Neural progenitor cell (in vitro differentiated cells): Measurements from ENCODE around the gene POLR3C. TPM values are rescaled to one million over a fixed set of nuclear protein-coding genes. Genes with fewer than 3 reads are reported as not detected.

ENCODE experiments used
- DNase-seq: peaks from one replicate; pipeline ENCODE4 v3.0.0-alpha.2; 2016; ENCODE audit warnings: low spot score
- H2AFZ ChIP-seq: fragments of 200-600 bp; sonication (generic); replicated peaks from 2 replicates; pipeline ENCODE4 v1.6.1; 2016; ENCODE audit warnings: antibody characterized with exemption
- H3F3A ChIP-seq: fragments of 200-600 bp; sonication (generic); 2 replicates; pipeline ENCODE4 v1.6.1; 2016; ENCODE audit warnings: antibody characterized with exemption, low read depth
- H3K27ac ChIP-seq: fragments of 200-600 bp; sonication (generic); 2 replicates; pipeline ENCODE4 v1.5.1; 2016; ENCODE audit warnings: mild to moderate bottlenecking
- H3K27me3 ChIP-seq: fragments of 200-600 bp; sonication (generic); 2 replicates; pipeline ENCODE4 v1.6.1; 2016; ENCODE audit warnings: mild to moderate bottlenecking, moderate library complexity
- H3K36me3 ChIP-seq: fragments of 200-600 bp; sonication (generic); 2 replicates; pipeline ENCODE4 v1.5.1; 2016
- H3K4me1 ChIP-seq: fragments of 200-600 bp; sonication (generic); 2 replicates; pipeline ENCODE4 v1.6.1; 2016; ENCODE audit warnings: mixed run types
- H3K4me2 ChIP-seq: fragments of 200-600 bp; sonication (generic); 2 replicates; pipeline ENCODE4 v1.6.1; 2016
- H3K4me3 ChIP-seq: fragments of 200-600 bp; sonication (generic); 2 replicates; pipeline ENCODE4 v1.5.1; 2016
- H3K79me2 ChIP-seq: fragments of 200-600 bp; sonication (generic); 2 replicates; pipeline ENCODE4 v1.6.1; 2016; ENCODE audit warnings: low read depth
- H3K9ac ChIP-seq: fragments of 200-600 bp; sonication (generic); 2 replicates; pipeline ENCODE4 v1.6.1; 2016
- H3K9me3 ChIP-seq: fragments of 200-600 bp; sonication (generic); 2 replicates; pipeline ENCODE4 v1.5.1; 2016; ENCODE audit warnings: low read depth
- H4K20me1 ChIP-seq: fragments of 200-600 bp; sonication (generic); 2 replicates; pipeline ENCODE4 v1.6.1; 2016; ENCODE audit warnings: low read depth
- H3K27ac Mint-ChIP-seq: 3 replicates; pipeline ENCODE4 v1.8.0; 2021; ENCODE audit warnings: mixed read lengths
- H3K27me3 Mint-ChIP-seq: 2 replicates; pipeline ENCODE4 v1.8.0; 2022; ENCODE audit warnings: low read depth, mild to moderate bottlenecking, inconsistent platforms, moderate library complexity, mixed read lengths; ENCODE audit not compliant: insufficient read depth
- H3K36me3 Mint-ChIP-seq: 3 replicates; pipeline ENCODE4 v1.8.0; 2021; ENCODE audit warnings: mixed read lengths
- H3K4me1 Mint-ChIP-seq: 3 replicates; pipeline ENCODE4 v1.8.0; 2021; ENCODE audit warnings: mixed read lengths
- H3K4me3 Mint-ChIP-seq: 3 replicates; pipeline ENCODE4 v1.8.0; 2021; ENCODE audit warnings: mild to moderate bottlenecking, moderate library complexity, mixed read lengths
- H3K9me3 Mint-ChIP-seq: 3 replicates; pipeline ENCODE4 v1.8.0; 2020; ENCODE audit warnings: mixed read lengths
- CTCF ChIP-seq: fragments of 200-600 bp; sonication (generic); IDR thresholded peaks from 2 replicates; pipeline ENCODE4 v1.5.1; 2017; ENCODE audit warnings: antibody characterized with exemption, mild to moderate bottlenecking
- EZH2 ChIP-seq: fragments of 200-600 bp; sonication (generic); IDR thresholded peaks from 2 replicates; pipeline ENCODE4 v1.6.1; 2017; ENCODE audit warnings: antibody characterized with exemption, mild to moderate bottlenecking, moderate library complexity
- EZH2phosphoT487 ChIP-seq: fragments of 200-600 bp; sonication (generic); IDR thresholded peaks from 2 replicates; pipeline ENCODE4 v1.6.1; 2017; ENCODE audit warnings: antibody characterized with exemption
- total RNA-seq: library from RNA; depleted of rRNA; stranded (reverse); fragments of >200 nt; gene quantifications from 2 replicates; pipeline ENCODE4 v1.2.3, GENCODE V29; 2015; ENCODE audit warnings: low replicate concordance

The POLR3C gene
- total RNA-seq, 1 donor from 2014 or later, result 15.6 TPM

- Mint-ChIP-seq H3K4me1 (peaks cover 27% of the 10 kb centered on the region), H3K4me3 (no peak overlapping the region), H3K36me3 (no peaks in the 10 kb centered on the region), H3K27me3 (peaks cover 4% of the 10 kb centered on the region), H3K27ac (no peak overlapping the region), H3K9me3 (no peaks in the 10 kb centered on the region)
- H2AFZ ChIP-seq, result peak overlapping the region; percentile 95
- H3K36me3 ChIP-seq, result no peaks in the 10 kb centered on the region
- peaks cover 7% of the 10 kb centered on the region for H3K4me1 ChIP-seq
- no peaks in the 10 kb centered on the region for H4K20me1 ChIP-seq
- H3K27me3 ChIP-seq, result peaks cover 18% of the 10 kb centered on the region
- no peak overlapping the region for H3K4me2 ChIP-seq
- TF ChIP-seq EZH2 (no peak), EZH2phosphoT487 (no peak), CTCF (no peak)
- no peak for DNase-seq
- no peak overlapping the region for H3K4me3 ChIP-seq
- H3K27ac ChIP-seq, result no peak overlapping the region
- no peak overlapping the region for H3K9ac ChIP-seq
- H3F3A ChIP-seq, result no peaks in the 10 kb centered on the region
- no peaks in the 10 kb centered on the region for H3K79me2 ChIP-seq
- no peaks in the 10 kb centered on the region for H3K9me3 ChIP-seq
These were observed 67.1 kb downstream of the POLR3C start for GRCh38 chr1:145891143-145891542.

GRCh38 chr1:145891587-145892485 lies 67.8 kb downstream of the POLR3C start:
- Mint-ChIP-seq H3K27me3 (peaks cover 10% of the 10 kb centered on the region), H3K36me3 (no peaks in the 10 kb centered on the region)
- no peak overlapping the region for H3K9ac ChIP-seq

GRCh38 chr1:145892486-145893087 lies 68.6 kb downstream of the POLR3C start:
- H3F3A ChIP-seq, result no peaks in the 10 kb centered on the region
- Mint-ChIP-seq H3K4me1 (peaks cover 25% of the 10 kb centered on the region), H3K27me3 (peaks cover 10% of the 10 kb centered on the region), H3K36me3 (no peaks in the 10 kb centered on the region), H3K9me3 (no peaks in the 10 kb centered on the region), H3K27ac (peak overlapping the region; percentile 88), H3K4me3 (peak overlapping the region; percentile 56)
- H3K27me3 ChIP-seq, result peaks cover 4% of the 10 kb centered on the region
- DNase-seq, result no peak
- peak overlapping the region; percentile 100 for H2AFZ ChIP-seq
- H3K79me2 ChIP-seq, result no peaks in the 10 kb centered on the region
- H3K36me3 ChIP-seq, result no peaks in the 10 kb centered on the region
- peaks cover 7% of the 10 kb centered on the region for H3K4me1 ChIP-seq
- TF ChIP-seq EZH2 (no peak), EZH2phosphoT487 (no peak), CTCF (no peak)
- peak overlapping the region; percentile 74 for H3K4me2 ChIP-seq
- no peak overlapping the region for H3K27ac ChIP-seq
- no peak overlapping the region for H3K9ac ChIP-seq
- peak overlapping the region; percentile 27 for H3K4me3 ChIP-seq
- no peaks in the 10 kb centered on the region for H3K9me3 ChIP-seq
- H4K20me1 ChIP-seq, result no peaks in the 10 kb centered on the region

More at GRCh38 chr1:145891587-145892485, 67.8 kb downstream of the POLR3C start:
- Histone ChIP-seq H3K27ac (no peak overlapping the region), H3K9me3 (no peaks in the 10 kb centered on the region), H3K79me2 (no peaks in the 10 kb centered on the region), H3K36me3 (no peaks in the 10 kb centered on the region), H3K27me3 (peaks cover 11% of the 10 kb centered on the region), H3K4me1 (peaks cover 7% of the 10 kb centered on the region), H4K20me1 (no peaks in the 10 kb centered on the region), H3F3A (no peaks in the 10 kb centered on the region), H2AFZ (peak overlapping the region; percentile 100), H3K4me3 (peak overlapping the region; percentile 27), H3K4me2 (peak overlapping the region; percentile 74)
- peak; percentile 91 for TF ChIP-seq CTCF
- TF ChIP-seq EZH2phosphoT487, result no peak
- Mint-ChIP-seq H3K4me1 (peaks cover 25% of the 10 kb centered on the region), H3K4me3 (peak overlapping the region; percentile 56), H3K9me3 (no peaks in the 10 kb centered on the region), H3K27ac (peak overlapping the region; percentile 88)
- DNase-seq, result peak; percentile 98
